AG09309 (cell line): ENCODE results near the gene ZBED3.
A peak's percentile ranks its signal among the peaks of the same experiment; 100 is the strongest.

Source experiments
- DNase-seq: peaks from one replicate; pipeline ENCODE4 v3.0.0-alpha.2; 2010; ENCODE audit warnings: low read depth
- H3K4me3 ChIP-seq: 2 replicates; pipeline ENCODE4 v1.5.1; 2011; ENCODE audit warnings: mild to moderate bottlenecking, low read depth, low read length, moderate library complexity; ENCODE audit not compliant: control insufficient read depth
- CTCF ChIP-seq: IDR thresholded peaks from 2 replicates; pipeline ENCODE4 v1.5.1; 2011; ENCODE audit warnings: mild to moderate bottlenecking, low read depth, low read length, inconsistent platforms; ENCODE audit not compliant: insufficient read depth, control insufficient read depth; ENCODE audit errors: missing control alignments

The ZBED3 gene

GRCh38 chr5:77031891-77032290 lies 55.2 kb downstream of the ZBED3 start:
- no peak overlapping the region for H3K4me3 ChIP-seq

GRCh38 chr5:77030097-77031071 lies 56.7 kb downstream of the ZBED3 start, which contains the start of gene AGGF1:
Gene AGGF1, plus strand, starts transcription at chr5:77030404. Its CDS starts 363 bp downstream, at chr5:77030767.
- DNase-seq = peak; percentile 61
- H3K4me3 ChIP-seq = peak within 1 kb of the TSS; percentile 93
- TF ChIP-seq CTCF = no peak

More at GRCh38 chr5:77031891-77032290, 55.2 kb downstream of the ZBED3 start:
- no peak for TF ChIP-seq CTCF
- DNase-seq = no peak

- H3K4me3 ChIP-seq = no peak overlapping the region
- TF ChIP-seq CTCF = no peak
- no peak for DNase-seq
These were observed 57.7 kb downstream of the ZBED3 start for GRCh38 chr5:77029376-77029885.

- no peak for TF ChIP-seq CTCF
- DNase-seq = no peak
- H3K4me3 ChIP-seq = no peak overlapping the region
These were observed 58.3 kb downstream of the ZBED3 start for GRCh38 chr5:77028631-77029375.

- DNase-seq = no peak
- H3K4me3 ChIP-seq = no peak overlapping the region
- TF ChIP-seq CTCF = no peak
These were observed 62.6 kb downstream of the ZBED3 start for GRCh38 chr5:77024490-77024889.
